ENCODE data around the gene VIL1. TPM values are rescaled to one million over a fixed set of nuclear protein-coding genes. Genes with fewer than 3 reads are reported as not detected.

The VIL1 gene
- total and polyA plus RNA-seq, 2 of the 8 experiments (the other 6 are each of a cell fraction or from before 2014, with no cell fraction given) = 6.2 to 7.0 TPM

- no peak for TF ChIP-seq SRF (IDR thresholded peaks at IDR 0.05; ENCODE audit: low read depth, low read length)
Observed at GRCh38 chr2:218402491-218402901, 16.4 kb upstream of the VIL1 start (continued).
